DOHH2 (cell line): ENCODE data around the gene MB.
A peak's percentile ranks its signal among the peaks of the same experiment; 100 is the strongest.

Source experiments
- H3F3A ChIP-seq: fragments of 200-600 bp; sonication (generic), shearing (Covaris generic); 2 replicates; pipeline ENCODE4 v1.6.0; 2016; ENCODE audit warnings: antibody characterized with exemption, mild to moderate bottlenecking; ENCODE audit not compliant: control insufficient read depth, insufficient read depth
- H3K27ac ChIP-seq: fragments of 200-600 bp; sonication (generic); 2 replicates; pipeline ENCODE4 v1.5.1; 2014; ENCODE audit warnings: low read depth, mild to moderate bottlenecking, low read length, moderate library complexity
- H3K27me3 ChIP-seq: fragments of 200-600 bp; sonication (generic); 2 replicates; pipeline ENCODE4 v1.6.1; 2014; ENCODE audit warnings: mild to moderate bottlenecking, low read length, mixed read lengths; ENCODE audit not compliant: control insufficient read depth
- H3K36me3 ChIP-seq: fragments of 200-600 bp; sonication (generic); 2 replicates; pipeline ENCODE4 v1.6.1; 2014; ENCODE audit warnings: mild to moderate bottlenecking, low read length, moderate library complexity, mixed read lengths; ENCODE audit not compliant: control insufficient read depth
- H3K4me1 ChIP-seq: fragments of 200-600 bp; sonication (generic); 2 replicates; pipeline ENCODE4 v1.6.1; 2014; ENCODE audit warnings: mild to moderate bottlenecking, low read length, mixed read lengths; ENCODE audit not compliant: control insufficient read depth
- H3K4me2 ChIP-seq: fragments of 200-600 bp; sonication (generic); 2 replicates; pipeline ENCODE4 v1.6.0; 2014; ENCODE audit warnings: mild to moderate bottlenecking, low read length, moderate library complexity
- H3K4me3 ChIP-seq: fragments of 200-600 bp; sonication (generic); 2 replicates; pipeline ENCODE4 v1.5.1; 2014; ENCODE audit warnings: mild to moderate bottlenecking, low read length, mixed read lengths
- H3K79me2 ChIP-seq: fragments of 200-600 bp; sonication (generic); 2 replicates; pipeline ENCODE4 v1.6.1; 2014; ENCODE audit warnings: mild to moderate bottlenecking, low read length, mixed read lengths; ENCODE audit not compliant: control insufficient read depth
- H3K9me2 ChIP-seq: fragments of 200-600 bp; sonication (generic); replicated peaks from 2 replicates; pipeline ENCODE4 v1.6.1; 2014; ENCODE audit warnings: mild to moderate bottlenecking, low read length, mixed read lengths; ENCODE audit not compliant: control insufficient read depth
- H3K9me3 ChIP-seq: fragments of 200-600 bp; sonication (generic); 2 replicates; pipeline ENCODE4 v1.6.1; 2014; ENCODE audit warnings: antibody characterized with exemption, low read length, mixed read lengths; ENCODE audit not compliant: control insufficient read depth, insufficient read depth
- H4K20me1 ChIP-seq: fragments of 200-600 bp; sonication (generic); 2 replicates; pipeline ENCODE4 v1.6.0; 2014; ENCODE audit warnings: low read depth, mild to moderate bottlenecking, antibody characterized with exemption, low read length, moderate library complexity; ENCODE audit not compliant: control insufficient read depth, insufficient read depth
- CTCF ChIP-seq: fragments of 200-600 bp; sonication (generic); IDR thresholded peaks from one replicate; pipeline ENCODE4 v1.5.1; 2014; ENCODE audit warnings: antibody characterized with exemption, mild to moderate bottlenecking, low read depth, low read length; ENCODE audit not compliant: poor library complexity, severe bottlenecking
- EZH2phosphoT487 ChIP-seq: fragments of 200-600 bp; sonication (generic); IDR thresholded peaks from 2 replicates; pipeline ENCODE4 v1.6.1; 2017; ENCODE audit warnings: borderline replicate concordance, mild to moderate bottlenecking, antibody characterized with exemption, low read length, moderate library complexity, mixed read lengths

The MB gene

GRCh38 chr22:35634015-35634414, 16.9 kb upstream of the MB start:
- Histone ChIP-seq H3K4me3 (peak overlapping the region; percentile 67), H3K9me2 (no peaks in the 10 kb centered on the region), H4K20me1 (no peaks in the 10 kb centered on the region), H3K4me1 (peaks cover 48% of the 10 kb centered on the region), H3K9me3 (no peaks in the 10 kb centered on the region), H3K79me2 (no peaks in the 10 kb centered on the region), H3K36me3 (no peaks in the 10 kb centered on the region), H3K4me2 (peak overlapping the region; percentile 78), H3K27ac (peak overlapping the region; percentile 33; the same call in 1 of the 2 replicates), H3F3A (peaks cover 13% of the 10 kb centered on the region), H3K27me3 (no peaks in the 10 kb centered on the region)
- TF ChIP-seq CTCF, result no peak
- no peak for TF ChIP-seq EZH2phosphoT487

- Histone ChIP-seq H4K20me1 (no peaks in the 10 kb centered on the region), H3K9me3 (no peaks in the 10 kb centered on the region), H3K4me1 (peaks cover 48% of the 10 kb centered on the region), H3K4me3 (no peak overlapping the region), H3K79me2 (no peaks in the 10 kb centered on the region), H3K27me3 (no peaks in the 10 kb centered on the region), H3K4me2 (peak overlapping the region; percentile 78; the same call in 1 of the 2 replicates), H3K27ac (no peak overlapping the region), H3F3A (peaks cover 13% of the 10 kb centered on the region), H3K9me2 (no peaks in the 10 kb centered on the region), H3K36me3 (no peaks in the 10 kb centered on the region)
- no peak for TF ChIP-seq EZH2phosphoT487
- TF ChIP-seq CTCF, result no peak
Measured at GRCh38 chr22:35633520-35633919, 16.4 kb upstream of the MB start.

- H3K4me1 ChIP-seq, result peaks cover 48% of the 10 kb centered on the region
- H3K36me3 ChIP-seq, result no peaks in the 10 kb centered on the region
- no peaks in the 10 kb centered on the region for H4K20me1 ChIP-seq
- H3K9me3 ChIP-seq, result no peaks in the 10 kb centered on the region
- no peaks in the 10 kb centered on the region for H3K9me2 ChIP-seq
- TF ChIP-seq EZH2phosphoT487 (no peak), CTCF (no peak)
- no peak overlapping the region for H3K4me3 ChIP-seq
- no peaks in the 10 kb centered on the region for H3K79me2 ChIP-seq
- H3K27ac ChIP-seq, result no peak overlapping the region
- H3F3A ChIP-seq, result peaks cover 13% of the 10 kb centered on the region
- H3K4me2 ChIP-seq, result no peak overlapping the region
- H3K27me3 ChIP-seq, result no peaks in the 10 kb centered on the region
Measured at GRCh38 chr22:35632935-35633334, 15.8 kb upstream of the MB start.

- H3K4me2 ChIP-seq, result no peak overlapping the region
- no peak overlapping the region for H3K27ac ChIP-seq
- no peaks in the 10 kb centered on the region for H3K79me2 ChIP-seq
- no peak overlapping the region for H3K4me3 ChIP-seq
- H3K36me3 ChIP-seq, result no peaks in the 10 kb centered on the region
- peaks cover 13% of the 10 kb centered on the region for H3F3A ChIP-seq
- TF ChIP-seq CTCF, result peak; percentile 93
- TF ChIP-seq EZH2phosphoT487, result no peak
- H4K20me1 ChIP-seq, result no peaks in the 10 kb centered on the region
- no peaks in the 10 kb centered on the region for H3K27me3 ChIP-seq
- no peaks in the 10 kb centered on the region for H3K9me3 ChIP-seq
- peaks cover 59% of the 10 kb centered on the region for H3K4me1 ChIP-seq
- no peaks in the 10 kb centered on the region for H3K9me2 ChIP-seq
Measured at GRCh38 chr22:35631597-35631996, 14.5 kb upstream of the MB start.
